Mesothelial cell of epicardium (in vitro differentiated cells): ENCODE data around the gene EGFL6. TPM values are rescaled to one million over a fixed set of nuclear protein-coding genes. Genes with fewer than 3 reads are reported as not detected.

Experiments
- DNase-seq, 2 experiments: peaks; one replicate each; pipeline ENCODE4 v3.0.0; 2021; ENCODE audit warnings: low spot score in 2 of 2; ENCODE audit not compliant: unreplicated experiment in 2 of 2
- H3K27ac Mint-ChIP-seq: 2 replicates; pipeline ENCODE4 v1.8.0; 2021; ENCODE audit warnings: mixed read lengths
- H3K27me3 Mint-ChIP-seq: 2 replicates; pipeline ENCODE4 v1.8.0; 2021; ENCODE audit warnings: low read depth, mixed read lengths
- H3K36me3 Mint-ChIP-seq: 2 replicates; pipeline ENCODE4 v1.8.0; 2021; ENCODE audit warnings: mixed read lengths
- H3K4me1 Mint-ChIP-seq: 2 replicates; pipeline ENCODE4 v1.8.0; 2021; ENCODE audit warnings: mixed read lengths
- H3K4me3 Mint-ChIP-seq: 2 replicates; pipeline ENCODE4 v1.8.0; 2021; ENCODE audit warnings: mild to moderate bottlenecking, moderate library complexity, mixed read lengths
- H3K9me3 Mint-ChIP-seq: 2 replicates; pipeline ENCODE4 v1.8.0; 2021; ENCODE audit warnings: mixed read lengths
- CTCF ChIP-seq: fragments of 200-600 bp; sonication (generic); IDR thresholded peaks from one replicate; pipeline ENCODE4 v1.5.0; 2021; ENCODE audit warnings: antibody characterized with exemption; ENCODE audit not compliant: unreplicated experiment
- total RNA-seq: library from RNA; stranded (reverse); gene quantifications from 3 replicates; pipeline ENCODE4 v1.2.1, GENCODE V29; 2021

EGFL6 gene
- total RNA-seq, 1 donor from 2014 or later, result 12.3 TPM

- Mint-ChIP-seq H3K27ac (peak within 1 kb of the TSS; percentile 93), H3K36me3 (no peaks in the 10 kb centered on the region), H3K4me3 (peak within 1 kb of the TSS; percentile 82), H3K4me1 (peaks cover 11% of the 10 kb centered on the region), H3K27me3 (no peaks in the 10 kb centered on the region), H3K9me3 (peaks cover 7% of the 10 kb centered on the region)
- DNase-seq, result peak; percentile 80 to 90
- no peak for TF ChIP-seq CTCF
Observed at GRCh38 chrX:13652850-13653693, 83.7 kb downstream of the EGFL6 start, which contains the start of gene TCEANC. Gene TCEANC, plus strand, starts transcription at chrX:13653141. Its CDS starts 9,368 bp downstream, at chrX:13662509.

- H3K27ac Mint-ChIP-seq, result no peak overlapping the region
- no peaks in the 10 kb centered on the region for H3K36me3 Mint-ChIP-seq
- no peak for TF ChIP-seq CTCF
- H3K4me3 Mint-ChIP-seq, result no peak overlapping the region
- peaks cover 14% of the 10 kb centered on the region for H3K4me1 Mint-ChIP-seq
- no peaks in the 10 kb centered on the region for H3K27me3 Mint-ChIP-seq
- H3K9me3 Mint-ChIP-seq, result peaks cover 7% of the 10 kb centered on the region
- DNase-seq, result no peak
Observed at GRCh38 chrX:13654116-13654515, 84.7 kb downstream of the EGFL6 start.

GRCh38 chrX:13655674-13656073 is 86.3 kb downstream of the EGFL6 start:
- Mint-ChIP-seq H3K9me3 (peaks cover 12% of the 10 kb centered on the region), H3K27me3 (no peaks in the 10 kb centered on the region), H3K4me1 (peaks cover 13% of the 10 kb centered on the region), H3K36me3 (peaks cover 5% of the 10 kb centered on the region), H3K4me3 (no peak overlapping the region), H3K27ac (no peak overlapping the region)
- TF ChIP-seq CTCF, result no peak
- DNase-seq, result no peak

GRCh38 chrX:13658602-13659001 is 89.2 kb downstream of the EGFL6 start:
- H3K4me3 Mint-ChIP-seq, result no peak overlapping the region
- no peak for DNase-seq
- H3K4me1 Mint-ChIP-seq, result peaks cover 7% of the 10 kb centered on the region
- peaks cover 19% of the 10 kb centered on the region for H3K36me3 Mint-ChIP-seq
- peaks cover 15% of the 10 kb centered on the region for H3K9me3 Mint-ChIP-seq
- H3K27me3 Mint-ChIP-seq, result no peaks in the 10 kb centered on the region
- peak overlapping the region; percentile 88 for H3K27ac Mint-ChIP-seq
- TF ChIP-seq CTCF, result peak; percentile 66

- no peak overlapping the region for H3K4me3 Mint-ChIP-seq
- H3K27ac Mint-ChIP-seq, result peak overlapping the region; percentile 88
- DNase-seq, result no peak
- H3K27me3 Mint-ChIP-seq, result no peaks in the 10 kb centered on the region
- no peak for TF ChIP-seq CTCF
- H3K4me1 Mint-ChIP-seq, result peaks cover 7% of the 10 kb centered on the region
- H3K36me3 Mint-ChIP-seq, result peaks cover 19% of the 10 kb centered on the region
- H3K9me3 Mint-ChIP-seq, result peaks cover 15% of the 10 kb centered on the region
Observed at GRCh38 chrX:13659063-13659462, 89.7 kb downstream of the EGFL6 start.
